Activated CD4-positive, alpha-beta T cell treated with anti-CD3 and anti-CD28 coated beads, Interleukin-2, Interleukin-6, amounts not matched to agents 100 ng/mL and 50 ng/mL, durations not matched to agents 16 hours and 8 hours (primary cell): ENCODE results near the gene BMS1.
"Not testable (repeated sequence)": the region's sequence is repeated elsewhere in the genome, so short reads cannot be mapped to it uniquely, and the experiment has no call there.

Source experiments
- DNase-seq: peaks from one replicate; pipeline ENCODE4 v3.0.0-alpha.2; 2020

The BMS1 gene

GRCh38 chr10:42866115-42866995, 83.8 kb downstream of the BMS1 start:
- peak; percentile 67 for DNase-seq

GRCh38 chr10:42867571-42867970, 85.0 kb downstream of the BMS1 start:
- DNase-seq = no peak

- no peak for DNase-seq
These were observed 85.9 kb downstream of the BMS1 start for GRCh38 chr10:42868530-42868929.

- no peak for DNase-seq
These were observed 87.4 kb downstream of the BMS1 start for GRCh38 chr10:42869977-42870350.

- not testable (repeated sequence) for DNase-seq
These were observed 88.6 kb downstream of the BMS1 start for GRCh38 chr10:42871138-42871641.

DNA sequence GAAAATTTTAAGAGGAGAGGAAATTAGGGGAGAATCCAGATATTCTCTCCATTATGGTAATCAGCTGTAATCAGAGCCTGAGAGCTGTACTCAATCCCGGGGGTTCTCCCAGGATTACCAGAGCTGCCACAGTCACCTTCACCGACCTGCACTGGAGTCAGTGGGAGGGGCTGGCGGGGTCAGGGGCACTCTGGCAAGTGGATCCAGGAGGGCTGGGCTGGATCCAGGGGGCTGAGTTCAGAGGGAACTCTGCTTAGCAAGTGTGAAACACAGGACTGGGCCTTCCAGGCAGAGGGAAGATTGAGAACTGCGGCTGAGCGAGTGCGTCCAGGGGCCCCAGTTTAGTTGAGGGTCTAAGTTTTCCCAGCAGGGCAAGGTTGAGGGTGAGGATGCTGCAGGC, 89.2 kb downstream of the BMS1 start:
- no peak for DNase-seq

- DNase-seq = no peak
These were observed 90.4 kb downstream of the BMS1 start for GRCh38 chr10:42872865-42873435.

- no peak for DNase-seq
These were observed 92.3 kb downstream of the BMS1 start for GRCh38 chr10:42874713-42875387.

- DNase-seq = no peak
These were observed 92.8 kb downstream of the BMS1 start for GRCh38 chr10:42875388-42875755.

DNA sequence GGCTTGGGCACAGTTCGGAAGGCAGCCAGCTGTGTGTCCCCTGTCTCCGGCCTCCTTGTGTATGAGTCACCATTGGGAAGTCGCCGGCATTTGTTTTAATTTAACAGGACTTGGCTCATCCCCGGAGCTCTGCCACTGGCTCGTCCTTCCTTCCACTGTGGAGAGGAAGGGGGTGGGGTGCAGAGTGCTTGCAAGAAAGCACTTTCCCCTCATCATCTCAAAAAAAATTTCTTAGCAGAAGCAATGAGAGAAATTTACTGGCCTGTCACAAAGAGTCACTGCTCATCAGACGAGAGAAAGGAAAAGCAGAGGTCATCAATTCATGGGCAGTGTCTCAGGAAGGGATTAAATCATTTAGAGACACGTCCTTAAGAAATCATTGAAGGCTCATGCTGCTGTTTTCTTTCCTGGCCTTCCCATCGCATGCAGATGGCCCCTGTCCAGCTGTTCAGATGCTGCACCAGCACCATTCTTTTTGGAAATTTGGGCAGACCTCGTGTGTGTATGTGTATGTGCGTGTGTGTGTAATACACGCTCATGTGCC, 93.3 kb downstream of the BMS1 start:
- no peak for DNase-seq

DNA sequence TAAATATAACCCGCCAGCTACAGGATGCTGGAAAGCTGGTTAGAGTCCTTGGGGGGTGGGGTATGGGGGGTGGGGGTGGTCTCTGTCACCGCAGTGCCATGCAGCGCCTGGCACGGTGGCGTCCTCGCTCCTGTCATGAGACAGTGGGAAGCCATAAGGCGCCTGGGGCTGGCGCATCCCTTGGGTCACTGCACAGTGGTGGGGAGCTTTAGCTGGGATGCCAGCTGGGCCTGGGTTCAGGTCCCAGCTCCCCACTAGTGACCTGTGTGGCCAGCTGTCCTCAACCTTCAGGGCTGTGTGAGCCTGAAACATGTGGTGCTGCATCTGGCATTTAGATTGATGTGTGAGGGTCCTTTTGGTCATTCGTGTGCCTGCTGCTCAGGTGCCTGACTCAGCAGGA, 93.9 kb downstream of the BMS1 start:
- no peak for DNase-seq

DNA sequence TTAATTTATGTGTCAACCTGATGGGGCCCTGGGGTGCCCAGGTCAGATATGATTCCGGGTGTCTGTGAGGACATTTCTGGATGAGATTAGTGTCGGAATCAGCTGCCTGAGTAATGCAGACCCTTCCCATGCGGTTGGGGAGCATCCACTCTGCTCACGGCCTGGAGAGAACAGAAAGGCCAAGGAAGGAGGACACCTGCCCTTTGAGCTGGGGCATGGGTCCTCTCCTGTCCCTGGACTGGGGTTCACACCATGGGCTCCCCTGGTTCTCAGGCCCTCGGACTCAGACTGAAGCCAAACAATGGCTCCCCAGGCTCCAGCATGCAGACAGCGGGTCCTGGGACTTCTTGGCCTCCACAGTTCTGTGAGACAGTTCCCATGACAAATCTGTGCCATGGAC, 94.3 kb downstream of the BMS1 start:
- DNase-seq = no peak

GRCh38 chr10:42877496-42878030, 95.0 kb downstream of the BMS1 start:
- no peak for DNase-seq

GRCh38 chr10:42878134-42878820, 95.7 kb downstream of the BMS1 start:
- DNase-seq = no peak

DNA sequence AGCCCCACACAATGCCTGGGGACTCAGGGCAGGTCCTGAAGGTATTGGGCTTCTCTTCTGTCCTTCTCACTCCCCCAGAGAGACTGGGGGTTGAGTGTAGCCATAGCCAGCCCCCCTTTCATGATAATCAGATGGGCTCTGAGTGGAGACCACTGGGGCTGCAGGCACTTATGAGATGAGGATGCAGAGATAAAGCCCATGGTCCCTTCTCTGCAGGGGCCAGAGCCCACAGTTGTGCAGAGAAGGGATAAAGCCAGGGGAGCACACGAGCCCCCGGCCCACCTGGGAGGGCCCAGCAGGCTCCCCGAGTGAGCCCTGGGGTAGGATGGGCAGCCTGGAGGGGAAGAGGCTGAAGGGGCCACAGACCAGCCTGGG, 96.2 kb downstream of the BMS1 start:
- no peak for DNase-seq

DNA sequence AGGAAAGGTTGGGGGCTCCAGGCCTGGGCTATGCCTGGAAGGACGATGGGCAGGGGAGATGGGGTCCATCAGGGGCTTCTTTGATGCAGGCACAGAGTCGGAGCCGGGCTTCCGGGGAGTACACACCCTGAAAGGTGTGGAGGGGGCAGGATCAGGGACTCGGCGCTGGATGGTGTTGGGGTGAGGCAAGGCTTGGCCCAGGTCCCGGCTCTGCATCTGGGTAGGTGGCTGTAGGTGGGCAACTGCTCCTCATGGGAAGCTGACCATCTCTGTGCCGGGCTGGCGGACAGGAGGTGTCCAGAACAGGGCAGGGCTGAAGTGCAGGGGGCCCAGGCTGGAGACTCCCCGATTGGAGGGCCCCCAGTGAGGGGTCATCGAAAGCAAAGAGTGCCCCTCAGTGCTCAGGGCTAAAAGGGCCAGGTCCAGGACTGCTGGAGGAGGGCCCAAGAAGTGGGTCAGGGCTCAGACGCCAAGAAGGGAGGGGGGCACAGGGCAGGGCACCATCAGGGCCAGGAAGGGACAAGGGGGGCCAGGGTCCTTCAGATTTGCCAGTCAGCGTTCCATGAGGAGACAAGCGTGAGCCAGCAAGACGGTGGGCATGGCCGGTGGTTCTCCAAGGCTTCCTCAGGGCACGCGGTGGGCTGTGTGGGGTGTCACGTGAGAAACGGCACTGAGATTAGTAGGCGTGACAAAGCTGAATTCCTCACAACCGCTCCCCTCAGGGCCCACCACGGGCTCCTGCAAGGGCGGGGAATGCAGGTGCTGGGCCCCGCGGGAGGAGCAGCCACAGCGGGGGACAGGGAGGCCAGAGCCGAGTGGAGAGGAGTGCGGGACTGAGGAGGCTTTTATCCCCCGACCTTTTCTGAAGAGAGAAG, 97.0 kb downstream of the BMS1 start:
- DNase-seq = no peak

GRCh38 chr10:42880255-42880620, 97.6 kb downstream of the BMS1 start:
- DNase-seq = no peak

GRCh38 chr10:42882597-42882996, 100.0 kb downstream of the BMS1 start:
- no peak for DNase-seq
